GM21447 (cell line): ENCODE results near the gene FTSJ3.
"Not testable (repeated sequence)": the region's sequence is repeated elsewhere in the genome, so short reads cannot be mapped to it uniquely, and the experiment has no call there.

Experiments used
- ATAC-seq: cut with Tn5 transposase; IDR thresholded peaks from one replicate; pipeline ENCODE4 v1.9.1; 2021; ENCODE audit not compliant: unreplicated experiment

The FTSJ3 gene, protein sequence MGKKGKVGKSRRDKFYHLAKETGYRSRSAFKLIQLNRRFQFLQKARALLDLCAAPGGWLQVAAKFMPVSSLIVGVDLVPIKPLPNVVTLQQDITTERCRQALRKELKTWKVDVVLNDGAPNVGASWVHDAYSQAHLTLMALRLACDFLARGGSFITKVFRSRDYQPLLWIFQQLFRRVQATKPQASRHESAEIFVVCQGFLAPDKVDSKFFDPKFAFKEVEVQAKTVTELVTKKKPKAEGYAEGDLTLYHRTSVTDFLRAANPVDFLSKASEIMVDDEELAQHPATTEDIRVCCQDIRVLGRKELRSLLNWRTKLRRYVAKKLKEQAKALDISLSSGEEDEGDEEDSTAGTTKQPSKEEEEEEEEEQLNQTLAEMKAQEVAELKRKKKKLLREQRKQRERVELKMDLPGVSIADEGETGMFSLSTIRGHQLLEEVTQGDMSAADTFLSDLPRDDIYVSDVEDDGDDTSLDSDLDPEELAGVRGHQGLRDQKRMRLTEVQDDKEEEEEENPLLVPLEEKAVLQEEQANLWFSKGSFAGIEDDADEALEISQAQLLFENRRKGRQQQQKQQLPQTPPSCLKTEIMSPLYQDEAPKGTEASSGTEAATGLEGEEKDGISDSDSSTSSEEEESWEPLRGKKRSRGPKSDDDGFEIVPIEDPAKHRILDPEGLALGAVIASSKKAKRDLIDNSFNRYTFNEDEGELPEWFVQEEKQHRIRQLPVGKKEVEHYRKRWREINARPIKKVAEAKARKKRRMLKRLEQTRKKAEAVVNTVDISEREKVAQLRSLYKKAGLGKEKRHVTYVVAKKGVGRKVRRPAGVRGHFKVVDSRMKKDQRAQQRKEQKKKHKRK

DNA sequence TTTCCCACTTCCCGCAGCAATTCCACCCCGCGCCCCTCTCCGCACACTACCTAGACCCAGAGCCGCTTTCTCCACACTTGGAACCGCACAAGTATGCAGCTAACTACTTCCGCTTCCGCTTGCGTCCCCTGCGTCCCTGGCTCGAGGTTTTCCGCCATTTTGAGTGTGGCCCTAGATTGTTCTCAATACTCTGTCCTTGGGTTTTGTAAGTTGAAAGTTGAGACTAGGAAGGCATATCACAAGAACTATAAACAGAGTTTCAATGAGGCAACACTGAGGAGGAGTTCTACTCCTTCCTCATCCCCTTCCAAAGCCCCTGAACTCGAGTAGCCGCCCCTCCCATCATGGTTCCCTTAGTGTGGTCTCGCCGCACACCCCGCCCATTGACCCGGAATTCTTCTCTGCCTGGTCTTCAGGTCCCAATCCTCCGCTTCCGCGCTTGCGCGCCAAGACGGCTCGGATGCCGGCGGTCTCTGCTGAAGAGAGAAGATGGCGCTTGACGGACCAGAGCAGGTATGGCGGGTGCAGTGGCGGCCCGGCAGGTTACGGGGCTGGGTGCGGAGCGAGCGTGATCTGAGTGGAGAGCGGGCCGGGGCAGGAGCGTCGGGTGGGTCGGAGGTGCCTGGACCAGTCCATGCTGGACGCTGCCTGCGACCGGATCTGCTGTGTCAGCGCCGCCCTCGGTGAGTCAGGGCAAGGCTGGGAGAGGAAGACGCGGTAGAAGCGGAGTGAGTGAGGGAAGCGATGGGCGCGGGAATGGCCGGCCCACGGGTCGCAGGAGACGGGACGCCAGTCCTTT lies at the start of gene FTSJ3, which contains the start of gene PSMC5:
Gene FTSJ3, minus strand, starts transcription at position 662 of the 799 bp plus-strand sequence. CDS start 761 bp downstream, outside the sequence.
Gene PSMC5, plus strand, starts transcription at position 430 of the 799 bp plus-strand sequence. Its CDS starts 60 bp downstream, at position 490.
- peak; percentile 93 for ATAC-seq

DNA sequence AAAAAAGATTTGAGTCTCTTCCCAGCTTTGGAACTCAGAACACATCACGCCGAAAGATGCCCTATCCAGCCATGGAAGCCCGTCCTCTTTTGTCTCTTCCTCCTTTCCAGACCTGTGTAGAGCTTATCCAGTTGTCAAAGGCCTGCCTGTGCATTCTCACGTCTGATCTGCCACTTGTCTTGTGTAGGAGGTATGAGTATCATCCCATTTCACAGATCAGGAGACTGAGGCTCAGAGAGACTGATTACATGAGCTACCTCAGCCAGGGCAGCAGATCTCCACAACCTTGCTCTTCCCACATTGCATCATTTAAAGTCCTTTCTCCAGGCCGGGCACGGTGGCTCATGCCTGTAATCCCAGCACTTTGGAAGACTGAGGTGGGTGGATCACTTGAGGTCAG lies 47.2 kb upstream of the FTSJ3 start:
- ATAC-seq: not testable (repeated sequence)

DNA sequence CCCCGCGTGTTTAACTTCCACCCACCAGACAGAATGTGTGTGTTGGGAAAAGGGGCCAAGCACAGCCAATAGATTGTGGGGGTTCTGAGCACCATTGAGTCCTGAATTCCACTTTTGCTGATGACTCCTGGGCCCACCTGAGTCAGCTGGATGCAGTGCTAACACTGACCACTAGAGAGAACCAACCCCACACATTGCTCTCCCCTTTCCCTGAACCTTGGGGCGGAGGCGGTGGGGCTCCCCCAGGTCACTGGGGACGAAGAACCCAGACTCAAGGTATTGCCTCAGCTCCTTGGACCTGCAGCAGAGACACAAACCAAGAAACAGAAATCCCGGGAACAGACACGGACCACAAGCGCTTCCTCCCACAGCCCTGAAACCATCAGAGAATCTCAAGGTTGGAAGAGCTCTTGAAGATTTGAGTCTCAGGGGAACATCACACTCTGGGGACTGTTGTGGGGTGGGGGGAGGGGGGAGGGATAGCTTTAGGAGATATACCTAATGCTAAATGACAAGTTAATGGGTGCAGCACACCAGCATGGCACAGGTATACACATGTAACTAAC lies 46.7 kb upstream of the FTSJ3 start:
- not testable (repeated sequence) for ATAC-seq

DNA sequence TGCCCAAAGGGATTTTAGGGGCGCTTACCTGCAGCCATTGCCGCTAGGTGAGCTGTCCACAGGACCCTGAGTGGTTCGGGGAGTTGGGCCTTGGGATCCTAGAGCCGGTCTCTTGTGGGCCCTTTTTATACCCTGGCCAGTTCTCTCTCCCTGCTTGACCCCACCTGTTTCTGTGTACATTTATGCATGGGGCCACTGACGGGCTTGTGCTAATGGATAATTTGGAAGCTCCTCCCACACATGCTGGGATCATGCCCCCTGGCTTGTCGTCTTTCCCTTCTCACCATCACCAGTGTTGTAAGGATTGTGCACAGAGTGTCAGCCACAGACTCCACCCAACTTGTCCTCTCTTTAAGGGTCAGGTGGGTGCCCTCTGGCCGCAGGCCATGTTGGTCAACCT lies 46.1 kb upstream of the FTSJ3 start, which contains the start of gene CSH2:
Gene CSH2, minus strand, starts transcription at position 101 of the 400 bp plus-strand sequence. Its CDS starts 63 bp downstream, at position 38.
- ATAC-seq: not testable (repeated sequence)

DNA sequence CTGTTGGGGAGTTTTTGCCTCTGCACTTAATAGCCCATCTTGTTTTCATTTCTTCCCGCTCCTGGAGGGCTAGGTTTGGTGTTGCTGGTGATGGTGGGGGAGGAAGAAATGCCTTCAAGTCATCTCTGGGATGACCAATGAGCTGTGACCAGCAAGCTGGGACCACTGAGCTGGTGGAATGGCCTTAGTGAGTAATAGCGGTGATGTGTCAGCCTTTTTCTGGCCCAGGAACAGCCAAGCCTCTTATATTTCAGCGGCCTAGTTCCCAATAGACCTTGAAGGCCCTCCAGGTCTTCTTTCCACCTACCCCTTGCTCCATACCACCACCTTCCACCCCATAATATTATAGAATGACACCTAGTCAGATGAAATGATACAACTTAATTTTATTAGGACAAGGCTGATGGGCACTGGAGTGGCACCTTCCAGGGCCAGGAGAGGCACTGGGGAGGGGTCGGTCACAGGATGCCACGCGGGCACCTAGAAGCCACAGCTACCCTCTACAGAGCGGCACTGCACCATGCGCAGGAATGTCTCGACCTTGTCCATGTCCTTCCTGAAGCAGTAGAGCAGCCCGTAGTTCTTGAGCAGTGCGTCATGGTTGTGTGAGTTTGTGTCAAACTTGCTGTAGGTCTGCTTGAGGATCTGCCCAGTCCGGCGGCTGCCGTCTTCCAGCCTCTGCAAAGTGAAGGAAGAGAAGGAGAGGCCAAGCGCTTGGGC lies 44.3 kb upstream of the FTSJ3 start:
- ATAC-seq: not testable (repeated sequence)

DNA sequence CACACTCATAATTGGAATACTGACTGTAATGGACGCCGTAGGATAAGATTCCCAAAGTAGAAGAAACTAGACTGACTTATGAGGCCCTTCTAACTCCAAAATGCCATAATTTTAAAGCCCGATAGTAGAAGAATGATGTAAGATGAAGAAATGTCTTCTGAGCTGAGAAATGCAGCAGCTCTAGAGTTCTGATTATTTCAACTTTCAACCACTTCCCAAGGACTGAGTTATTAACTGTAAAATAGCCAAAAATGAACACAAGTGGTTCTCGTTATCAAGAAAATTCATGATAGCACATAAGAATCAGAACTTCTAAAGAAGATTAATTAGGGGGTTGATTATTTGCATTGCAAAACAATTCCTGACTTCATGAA lies 42.8 kb upstream of the FTSJ3 start:
- not testable (repeated sequence) for ATAC-seq

DNA sequence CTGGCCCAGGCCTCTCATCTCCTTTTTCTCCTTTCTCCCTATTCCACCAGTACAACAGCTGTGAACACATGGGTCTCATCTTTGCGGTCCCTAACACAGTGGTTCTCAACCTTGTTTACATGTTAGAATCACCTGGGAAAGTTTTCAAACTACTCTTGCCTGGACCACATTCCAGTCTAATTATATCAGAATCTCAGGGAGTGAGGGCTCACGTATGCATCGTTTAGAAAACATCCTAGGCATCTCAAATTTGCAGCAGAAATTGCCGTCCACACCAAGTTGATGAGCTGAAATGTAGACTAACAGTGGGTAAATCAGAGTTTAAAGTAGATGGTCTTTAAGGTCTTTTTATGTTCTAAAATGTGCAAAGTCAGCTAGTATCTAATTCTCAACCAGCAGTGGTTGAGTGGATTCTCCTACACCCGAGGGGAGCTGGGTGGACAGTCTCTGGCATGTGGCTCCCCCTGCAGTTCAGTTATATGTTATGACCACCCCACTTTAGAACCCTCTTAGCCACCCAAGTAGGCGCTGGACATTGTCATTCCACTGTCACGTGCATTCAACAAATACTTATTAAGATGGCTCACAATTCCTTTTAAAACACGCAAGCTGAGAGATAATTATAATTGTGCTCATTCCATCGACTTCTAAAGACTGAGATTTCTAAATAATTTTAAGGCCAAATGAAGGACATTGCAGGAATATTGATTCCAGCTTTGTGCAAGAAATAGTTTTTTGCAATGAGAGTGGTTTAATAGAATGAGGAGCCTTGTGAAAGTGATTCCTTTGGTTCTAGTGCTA lies 42.2 kb upstream of the FTSJ3 start:
- ATAC-seq: not testable (repeated sequence)

DNA sequence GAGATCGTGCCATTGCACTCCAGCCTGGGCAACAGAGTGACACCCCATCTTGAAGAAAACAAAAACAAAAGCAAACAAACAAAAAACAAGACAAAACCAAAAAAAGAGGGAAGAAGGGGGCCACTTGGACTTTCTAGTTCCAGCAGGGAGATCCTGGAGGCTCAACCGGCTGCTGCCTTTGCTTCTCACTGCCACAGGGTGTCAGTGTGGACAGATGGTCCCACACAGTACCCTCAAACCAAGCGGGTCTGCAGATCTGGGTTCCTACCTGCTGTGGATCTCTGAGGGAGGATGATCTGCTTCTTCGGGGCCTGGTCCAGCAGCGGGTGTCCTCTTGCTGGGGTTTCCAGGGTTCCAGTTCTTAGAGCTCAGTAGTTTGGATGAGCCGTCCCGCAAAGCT lies 39.2 kb upstream of the FTSJ3 start:
- not testable (repeated sequence) for ATAC-seq

DNA sequence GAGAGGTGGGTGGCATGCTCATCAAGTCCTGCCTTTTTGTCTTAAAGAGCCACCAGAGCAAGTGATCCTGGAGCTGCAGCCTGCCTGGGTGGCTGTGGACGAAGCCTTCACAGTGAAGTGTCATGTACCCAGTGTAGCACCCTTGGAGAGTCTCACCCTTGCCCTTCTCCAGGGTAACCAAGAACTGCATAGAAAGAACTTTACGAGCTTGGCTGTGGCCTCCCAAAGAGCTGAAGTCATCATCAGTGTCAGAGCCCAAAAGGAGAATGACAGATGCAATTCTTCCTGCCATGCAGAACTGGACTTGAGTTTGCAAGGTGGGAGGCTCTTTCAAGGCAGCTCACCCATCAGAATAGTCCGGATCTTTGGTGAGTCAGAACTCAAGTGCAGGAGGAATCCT lies 31.8 kb upstream of the FTSJ3 start:
- ATAC-seq: no peak

DNA sequence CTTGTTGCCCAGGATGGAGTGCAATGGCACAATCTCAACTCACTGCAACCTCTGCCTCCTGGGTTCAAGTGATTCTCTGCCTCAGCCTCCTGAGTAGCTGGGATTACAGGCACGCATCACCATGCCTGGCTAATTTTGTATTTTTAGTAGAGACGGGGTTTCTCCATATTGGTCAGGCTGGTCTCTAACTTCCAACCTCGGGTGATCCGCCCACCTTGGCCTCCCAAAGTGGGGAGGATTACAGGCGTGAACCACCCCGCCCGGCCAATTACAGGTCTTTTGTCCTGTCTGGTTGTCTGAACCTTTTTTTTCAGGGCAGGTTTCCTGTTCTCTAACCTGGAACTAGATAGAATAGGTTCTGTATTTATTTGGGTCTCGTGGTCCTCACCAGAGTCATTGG lies 29.0 kb upstream of the FTSJ3 start:
- not testable (repeated sequence) for ATAC-seq

DNA sequence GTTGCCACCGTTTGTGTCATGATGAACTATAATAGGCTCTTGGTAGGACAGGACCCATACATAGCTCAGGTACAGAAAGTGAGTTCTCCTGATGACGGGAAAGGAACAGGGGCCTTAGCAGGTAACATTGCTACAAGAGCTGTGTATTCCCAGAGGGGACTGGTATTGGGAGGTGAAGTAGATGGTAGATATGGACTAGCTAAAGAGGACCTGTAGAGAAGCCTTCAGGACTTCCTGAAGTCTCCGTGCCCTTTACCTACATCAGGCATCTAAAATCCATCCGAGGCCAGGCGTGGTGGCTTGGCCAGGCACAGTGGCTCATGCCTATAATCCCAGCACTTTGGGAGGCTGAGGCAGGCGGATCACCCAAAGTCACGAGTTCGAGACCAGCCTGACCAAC lies 27.7 kb upstream of the FTSJ3 start:
- ATAC-seq: no peak

DNA sequence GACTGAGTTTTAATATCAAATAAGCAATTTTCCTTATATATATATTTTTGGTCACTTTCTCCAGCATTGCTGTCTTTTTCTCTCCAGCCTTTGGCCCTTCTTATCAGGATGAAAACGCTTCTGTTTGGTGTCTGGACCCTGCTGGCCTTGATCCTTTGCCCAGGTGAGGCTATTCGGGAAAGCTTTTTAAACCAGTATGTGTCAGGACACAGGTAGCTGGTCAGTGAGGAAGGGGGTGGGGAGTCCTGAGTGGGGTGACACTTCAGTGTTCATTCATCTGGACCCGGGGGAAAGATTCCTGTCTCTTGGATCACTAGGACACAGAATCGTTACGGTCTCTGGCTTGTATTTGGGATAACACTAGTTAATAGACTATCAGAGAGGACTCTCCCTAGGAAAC lies 27.2 kb upstream of the FTSJ3 start:
- ATAC-seq: no peak

DNA sequence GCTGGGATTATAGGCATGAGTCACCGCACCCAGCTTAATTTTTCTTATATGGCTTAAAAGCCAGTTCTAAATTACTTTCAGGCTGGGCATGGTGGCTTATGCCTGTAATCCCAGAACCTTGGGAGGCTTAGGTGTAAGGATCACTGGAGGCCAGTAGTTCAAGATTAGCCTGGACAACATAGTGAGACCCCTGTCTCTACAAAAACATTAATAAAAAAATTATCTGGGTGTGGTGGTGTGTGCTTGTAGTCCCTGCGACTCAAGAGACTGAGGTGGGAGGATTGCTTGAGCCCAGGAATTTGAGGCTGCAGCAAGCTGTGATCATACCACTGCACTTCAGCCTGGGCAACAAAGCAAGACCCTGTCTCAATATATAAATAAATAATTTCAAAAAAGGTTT lies 25.8 kb upstream of the FTSJ3 start:
- no peak for ATAC-seq

DNA sequence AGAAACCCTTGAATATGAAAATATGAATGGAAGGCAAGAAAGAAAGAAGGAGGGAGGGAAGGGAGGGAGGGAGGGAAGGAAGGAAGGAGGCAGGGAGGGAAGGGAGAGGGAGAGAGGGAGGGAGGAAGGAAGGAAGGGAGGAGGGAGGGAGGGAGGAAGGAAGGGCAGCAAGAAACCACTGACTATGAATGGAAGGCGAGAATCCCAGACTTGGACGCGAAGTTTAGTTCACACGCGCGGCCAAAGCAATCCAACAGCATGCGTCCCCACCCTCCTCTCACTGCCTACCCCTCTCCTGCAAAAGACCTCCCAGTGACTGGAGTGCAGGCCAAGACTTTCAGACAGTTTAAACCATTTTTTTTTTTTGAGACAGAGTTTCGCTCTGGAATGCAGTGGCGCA lies 22.9 kb upstream of the FTSJ3 start:
- no peak for ATAC-seq

DNA sequence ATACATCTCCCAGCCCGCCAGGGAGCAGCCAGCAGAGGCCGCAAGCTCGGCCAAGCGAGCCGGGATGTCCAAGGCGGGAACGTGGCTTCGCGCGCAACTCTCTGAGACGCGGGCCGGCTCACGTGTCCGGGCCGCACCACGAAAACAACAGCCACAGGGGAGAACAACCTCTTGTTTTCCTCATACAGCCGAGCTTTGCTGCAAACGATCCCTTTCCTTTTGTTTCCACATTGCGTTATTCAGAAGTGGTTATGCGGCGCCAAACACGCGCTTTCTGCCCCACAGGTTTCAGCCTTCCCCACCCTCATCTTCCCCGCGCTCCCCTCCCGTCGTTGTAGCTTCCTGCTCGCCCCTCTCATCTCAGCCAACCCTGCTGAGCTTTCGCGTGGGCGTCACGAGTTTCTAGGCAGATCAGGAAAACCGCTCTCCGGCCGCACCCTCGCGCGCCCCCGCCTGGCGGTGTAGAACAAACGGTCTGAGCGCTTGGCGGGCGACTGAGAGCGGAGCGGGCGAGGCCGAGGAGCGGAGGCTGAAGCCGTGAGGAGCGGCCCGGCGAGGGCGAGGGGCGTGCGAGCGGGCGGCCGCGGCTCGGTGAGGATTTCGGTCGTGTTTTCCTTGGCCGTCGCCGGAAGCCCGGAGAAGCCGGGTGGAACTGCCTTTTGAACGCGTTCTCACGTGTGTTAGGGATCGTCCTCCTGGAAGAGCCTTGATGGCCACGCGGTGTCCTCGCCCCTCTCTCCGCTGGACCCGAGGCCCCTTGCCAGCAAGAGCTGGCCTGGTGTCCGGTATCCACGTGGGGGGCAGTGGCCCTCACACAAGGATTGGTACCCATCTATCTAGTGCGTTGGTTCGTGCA lies 21.6 kb upstream of the FTSJ3 start:
- peak; percentile 78 for ATAC-seq

DNA sequence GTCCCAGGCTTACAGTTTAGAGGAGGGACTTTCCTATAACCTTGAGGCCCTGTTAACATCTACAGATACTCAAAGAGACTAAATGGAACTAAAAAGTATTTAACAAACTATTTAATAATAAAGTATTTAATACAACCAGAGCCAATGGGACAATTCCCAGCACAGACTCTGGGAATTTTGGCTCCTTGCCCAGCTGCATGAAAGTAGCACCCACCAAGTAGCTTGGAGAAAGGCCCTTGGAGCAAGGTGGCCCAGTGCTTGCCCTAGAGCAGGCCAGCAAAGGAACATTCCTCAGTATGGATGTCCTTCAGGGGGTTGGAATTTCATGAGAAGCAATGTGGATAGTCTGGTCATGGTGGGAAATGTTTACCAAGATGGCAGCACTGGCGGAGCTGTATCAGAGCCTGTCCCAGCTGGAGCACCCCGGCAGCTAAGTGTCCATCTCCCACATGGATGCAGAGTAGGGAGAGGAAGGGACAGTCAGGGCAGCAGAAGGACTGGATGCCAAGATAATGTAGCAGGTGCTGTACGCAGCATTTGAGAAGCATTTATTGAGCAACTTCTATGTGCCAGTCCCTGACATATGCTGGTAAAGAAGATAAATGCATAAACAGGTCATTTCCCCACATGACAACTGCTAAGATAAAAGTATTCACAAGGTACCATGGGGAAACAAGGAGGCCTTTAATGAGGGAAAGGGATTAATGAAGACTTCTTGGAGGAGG lies 20.2 kb upstream of the FTSJ3 start:
- no peak for ATAC-seq

DNA sequence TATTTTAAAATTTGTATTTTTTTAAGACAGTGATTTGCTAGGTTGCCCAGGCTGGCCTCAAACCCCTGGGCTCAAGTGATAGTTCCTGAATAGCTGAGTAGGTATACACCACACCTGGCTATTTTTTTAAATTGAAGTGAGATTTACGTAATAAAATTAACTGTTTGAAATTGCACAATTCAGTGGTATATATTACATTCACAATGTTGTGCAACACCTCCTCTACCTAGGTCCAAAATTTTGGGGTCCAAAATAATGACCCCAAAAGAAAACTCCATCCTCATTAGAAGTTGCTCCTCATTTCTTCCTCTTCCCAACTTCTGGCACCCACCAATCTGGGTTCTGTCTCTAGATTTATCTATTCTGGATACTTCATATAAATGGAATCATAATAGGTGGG lies 18.0 kb upstream of the FTSJ3 start:
- no peak for ATAC-seq
